CD4-positive, alpha-beta memory T cell (primary cell): ENCODE measurements around the gene SPTB. TPM values are rescaled to one million over a fixed set of nuclear protein-coding genes. Genes with fewer than 3 reads are reported as not detected.

Experiments
- CTCF ChIA-PET: fragments of 350-600 bp; sonication (Branson Sonifier 250); formaldehyde crosslinking; loops from one replicate; lab custom pipeline; 2021; ENCODE audit warnings: inconsistent platforms; ENCODE audit not compliant: partially characterized antibody; lab: Charles Lee
- POLR2A ChIA-PET: fragments of 350-600 bp; sonication (Branson Sonifier 250); formaldehyde crosslinking; loops from one replicate; lab custom pipeline; 2021; ENCODE audit not compliant: partially characterized antibody; lab: Charles Lee
- DNase-seq, 5 donors: peaks; one replicate each; pipeline versions ENCODE4 v3.0.0 to v3.0.0-alpha.2; 2020 to 2022; ENCODE audit warnings: mixed read lengths in 1 of 5
- H3K27ac ChIP-seq: one replicate; pipeline ENCODE4 v1.7.0; 2013; ENCODE audit warnings: low read depth, low read length
- H3K27me3 ChIP-seq: 2 replicates; pipeline ENCODE4 v1.7.0; 2013; ENCODE audit warnings: mild to moderate bottlenecking, low read length, moderate library complexity; ENCODE audit not compliant: insufficient read depth
- H3K36me3 ChIP-seq: 2 replicates; pipeline ENCODE4 v1.7.0; 2013; ENCODE audit warnings: mild to moderate bottlenecking, low read length, moderate library complexity; ENCODE audit not compliant: insufficient read depth
- H3K4me1 ChIP-seq: 2 replicates; pipeline ENCODE4 v1.7.0; 2013; ENCODE audit warnings: mild to moderate bottlenecking, low read length, moderate library complexity; ENCODE audit not compliant: insufficient read depth
- H3K4me3 ChIP-seq, 2 donors: one replicate each; pipeline ENCODE4 v1.7.0; 2013; ENCODE audit warnings: low read length in 2 of 2, mild to moderate bottlenecking in 1 of 2
- H3K9me3 ChIP-seq, 2 donors: one replicate each; pipeline ENCODE4 v1.7.0; 2013; ENCODE audit warnings: low read length in 2 of 2, control low read depth in 1 of 2; ENCODE audit not compliant: control insufficient read depth in 1 of 2
- H3K27ac Mint-ChIP-seq, 7 donors: one replicate each; pipeline ENCODE4 v1.8.0; 2020 to 2021; ENCODE audit warnings: mixed read lengths in 7 of 7, mild to moderate bottlenecking in 6 of 7, inconsistent platforms in 3 of 7, moderate library complexity in 3 of 7
- H3K27me3 Mint-ChIP-seq, 2 donors: one replicate each; pipeline ENCODE4 v1.8.0; 2020 to 2021; ENCODE audit warnings: mixed read lengths in 2 of 2
- H3K36me3 Mint-ChIP-seq, 2 donors: one replicate each; pipeline ENCODE4 v1.8.0; 2020 to 2021; ENCODE audit warnings: mixed read lengths in 2 of 2, inconsistent platforms in 1 of 2, mild to moderate bottlenecking in 1 of 2
- H3K4me1 Mint-ChIP-seq, 4 donors: one replicate each; pipeline ENCODE4 v1.8.0; 2020 to 2021; ENCODE audit warnings: mixed read lengths in 4 of 4, mild to moderate bottlenecking in 1 of 4
- H3K4me3 Mint-ChIP-seq, 8 donors: one replicate each; pipeline ENCODE4 v1.8.0; 2020 to 2021; ENCODE audit warnings: mixed read lengths in 8 of 8, mild to moderate bottlenecking in 7 of 8, moderate library complexity in 6 of 8, inconsistent platforms in 3 of 8
- H3K9me3 Mint-ChIP-seq, 8 donors: one replicate each; pipeline ENCODE4 v1.8.0; 2020 to 2021; ENCODE audit warnings: mixed read lengths in 8 of 8, mild to moderate bottlenecking in 5 of 8, inconsistent platforms in 3 of 8, moderate library complexity in 1 of 8
- intact Hi-C: fragments of 100-400 bp; cut with micrococcal nuclease; formaldehyde crosslinking; loops from one replicate; pipeline ENCODE4 v1.15.1; 2023
- polyA plus RNA-seq, 2 donors: library from polyadenylated mRNA; unstranded; fragments of 300-500 nt; fragmentation: Illumina TruSeq; gene quantifications; one replicate each; pipeline ENCODE4 v1.2.3, GENCODE V29; 2021
- total RNA-seq, 2 experiments: library from RNA; stranded (reverse); gene quantifications; one replicate each; pipeline ENCODE4 v1.2.3, GENCODE V29; 2021

Gene SPTB
- total and polyA plus RNA-seq, 4 experiments from 2014 or later: 0.03 to 0.37 (median 0.09) TPM; not detected in 1

DNA sequence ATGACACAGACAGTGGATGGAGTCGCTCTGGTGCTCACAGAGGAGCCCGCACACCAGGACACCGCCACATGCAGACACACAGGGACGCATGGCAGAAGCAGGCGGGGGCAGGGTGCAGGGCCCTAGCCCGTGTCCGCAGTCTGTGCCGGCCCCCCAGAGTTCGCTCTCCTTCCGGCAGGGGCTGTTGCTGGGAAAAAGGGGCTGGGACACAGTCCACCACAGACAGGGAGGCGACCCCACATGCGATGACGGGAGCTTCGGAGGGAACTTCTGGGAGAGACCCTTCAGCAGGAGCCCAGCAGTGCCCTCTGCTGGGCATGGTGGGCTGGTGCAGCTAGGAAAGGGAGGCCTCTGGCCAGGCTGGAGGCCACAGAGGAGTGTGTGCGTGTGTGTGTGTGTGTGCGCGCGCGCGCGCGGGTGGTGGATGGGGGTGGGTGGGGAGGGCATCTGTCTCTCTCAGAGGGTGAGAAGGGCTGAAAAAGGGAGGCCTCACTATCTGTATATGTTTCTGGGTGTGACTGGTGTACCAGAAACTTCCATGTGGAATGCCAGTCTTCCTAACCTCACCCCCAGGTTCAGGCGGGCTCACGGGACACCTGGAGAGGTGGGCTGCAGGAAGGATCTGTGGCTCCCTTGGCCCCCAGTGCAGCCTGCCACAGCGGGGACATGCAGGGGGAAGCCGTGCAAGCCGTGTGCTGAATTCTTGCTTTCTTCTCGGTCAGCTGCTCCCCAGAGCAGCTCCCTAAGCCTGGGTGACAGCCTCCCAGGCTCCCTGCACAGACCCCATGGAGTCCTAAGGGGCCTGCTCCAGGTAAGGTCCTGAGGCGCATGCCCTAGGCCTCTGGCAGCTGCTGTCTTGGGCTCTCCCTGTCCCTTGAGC lies 114.8 kb downstream of the SPTB start:
- H3K36me3 ChIP-seq: no peaks in the 10 kb centered on the region
- no peaks in the 10 kb centered on the region for H3K9me3 ChIP-seq
- H3K27ac ChIP-seq: no peak overlapping the region
- peaks cover 60% of the 10 kb centered on the region for H3K4me1 ChIP-seq
- Mint-ChIP-seq H3K36me3 (no peaks in the 10 kb centered on the region), H3K9me3 (no peaks in the 10 kb centered on the region), H3K27ac (peak overlapping the region; percentile 74 to 90 (median 85)), H3K4me3 (peak overlapping the region; percentile 65 to 81 (median 72)), H3K27me3 (no peaks in the 10 kb centered on the region), H3K4me1 (peaks cover 48 to 66% (median 58%) of the 10 kb centered on the region in 4 donors)
- H3K27me3 ChIP-seq: no peaks in the 10 kb centered on the region
- ChIA-PET POLR2A (interaction anchor here (1.0 to 1.7 kb wide), 7 partner anchors 8 to 221 kb away, joined by 3 to 26 read pairs (median 4); partner anchors contain the start of gene FNTB), CTCF (interaction anchor here (0.7 to 8.2 kb wide), 28 partner anchors 9 to 224 kb away, joined by 3 to 132 read pairs (median 4); partner anchors contain the start of gene HSPA2)
- no peak overlapping the region for H3K4me3 ChIP-seq
- DNase-seq: peak; percentile 66 to 78 (median 70)
- intact Hi-C loops: loop anchor here (1.0 to 5.0 kb wide), 2 partner anchors 94 to 127 kb away; no protein-coding TSS in a partner anchor

DNA sequence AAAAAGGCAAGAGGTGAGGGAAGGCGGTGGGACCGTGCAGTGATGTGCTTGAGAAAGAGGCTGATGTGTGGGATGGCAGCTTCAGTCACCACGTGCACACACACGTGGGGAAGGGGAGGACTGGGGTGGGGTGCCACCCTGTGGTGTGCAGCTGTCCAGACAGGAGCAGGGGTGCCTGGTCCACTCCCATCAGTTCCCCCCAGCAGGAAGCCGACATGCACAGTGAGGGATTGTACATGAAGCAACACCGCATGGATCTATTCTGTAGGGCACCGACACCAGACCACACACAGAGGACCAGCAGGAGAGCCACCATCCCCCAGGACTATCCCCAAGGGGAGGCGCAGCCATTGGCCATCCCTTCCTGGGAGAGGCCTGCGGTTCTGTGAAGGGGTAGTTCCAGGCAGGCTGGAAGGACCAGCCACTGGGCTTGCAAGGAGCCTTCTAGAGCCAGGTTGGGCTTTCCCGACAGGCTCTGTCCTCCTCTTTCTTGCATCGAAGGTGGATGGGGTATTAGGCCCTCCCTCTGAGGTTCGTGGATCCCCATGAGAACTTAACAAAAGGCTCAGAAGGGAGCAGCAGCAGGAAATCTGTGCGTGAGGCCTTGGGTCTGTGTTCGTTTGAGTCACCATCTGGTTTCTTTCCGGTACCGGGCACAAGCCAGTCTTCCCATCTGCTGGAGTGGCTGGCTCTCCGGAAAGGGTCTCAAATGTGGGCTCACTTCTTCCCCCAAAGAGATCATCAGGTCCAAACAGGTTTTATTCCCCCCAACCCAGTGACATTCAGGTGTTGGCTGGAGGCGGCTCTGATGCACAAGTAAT lies 115.7 kb downstream of the SPTB start:
- no peak for DNase-seq
- Mint-ChIP-seq H3K27me3 (no peaks in the 10 kb centered on the region), H3K36me3 (no peaks in the 10 kb centered on the region), H3K4me3 (peak overlapping the region in 6 of 8 donors; percentile 46 to 81 (median 76)), H3K9me3 (no peaks in the 10 kb centered on the region), H3K27ac (peak overlapping the region; percentile 69 to 90 (median 85)), H3K4me1 (peaks cover 52 to 74% (median 63%) of the 10 kb centered on the region in 4 donors)
- no peaks in the 10 kb centered on the region for H3K36me3 ChIP-seq
- H3K4me3 ChIP-seq: no peak overlapping the region
- ChIA-PET POLR2A (interaction anchor here (1.0 to 1.7 kb wide), 7 partner anchors 8 to 222 kb away, joined by 3 to 26 read pairs (median 4); partner anchors contain the start of gene FNTB), CTCF (interaction anchor here (0.9 to 8.2 kb wide), 23 partner anchors 10 to 224 kb away, joined by 3 to 132 read pairs (median 5); partner anchors contain the start of genes HSPA2 and PLEKHG3)
- intact Hi-C loops: loop anchor here (1.0 to 5.0 kb wide), 2 partner anchors 93 to 128 kb away; no protein-coding TSS in a partner anchor
- H3K4me1 ChIP-seq: peaks cover 69% of the 10 kb centered on the region
- no peak overlapping the region for H3K27ac ChIP-seq
- H3K27me3 ChIP-seq: no peaks in the 10 kb centered on the region
- H3K9me3 ChIP-seq: no peaks in the 10 kb centered on the region

DNA sequence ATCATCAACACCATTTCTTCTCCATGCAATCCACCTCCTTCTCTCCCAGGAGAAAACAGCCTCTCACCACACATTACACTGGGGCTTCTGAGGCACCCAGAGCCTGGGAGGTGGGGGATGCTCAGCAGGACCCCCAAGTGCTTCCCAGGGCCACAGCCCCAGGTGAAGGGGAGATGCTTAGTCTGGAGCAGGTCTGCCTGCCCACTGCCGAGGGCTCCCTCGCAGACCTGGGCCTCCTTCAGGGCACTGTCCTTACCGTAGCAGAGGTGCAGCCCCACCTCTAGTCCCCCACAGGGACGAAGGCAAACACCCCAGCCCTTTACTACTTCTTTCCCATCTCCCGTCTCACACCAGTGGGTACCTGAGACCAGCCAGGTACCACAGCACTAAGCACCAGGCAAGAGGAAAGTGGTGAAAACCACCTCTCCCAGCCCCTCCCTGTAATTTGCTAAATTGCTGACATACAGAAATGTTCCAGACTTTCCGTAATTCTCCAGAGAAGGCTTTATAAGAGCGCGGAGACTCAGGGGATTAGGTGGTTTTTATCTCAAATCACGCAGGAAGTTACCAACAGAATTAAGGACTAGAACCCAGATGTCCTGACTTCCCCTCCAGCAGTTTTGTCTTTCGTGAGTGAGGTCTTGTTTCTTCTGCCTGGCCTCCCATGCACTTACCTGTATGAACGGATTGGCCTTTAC lies 116.5 kb downstream of the SPTB start:
- Mint-ChIP-seq H3K36me3 (no peaks in the 10 kb centered on the region), H3K9me3 (no peaks in the 10 kb centered on the region), H3K27me3 (no peaks in the 10 kb centered on the region), H3K27ac (peak overlapping the region; percentile 19 to 90 (median 84)), H3K4me1 (peaks cover 57 to 82% (median 70%) of the 10 kb centered on the region in 4 donors), H3K4me3 (peak overlapping the region in 6 of 8 donors; percentile 7 to 81 (median 46))
- Histone ChIP-seq H3K27me3 (no peaks in the 10 kb centered on the region), H3K4me3 (no peak overlapping the region), H3K4me1 (peaks cover 76% of the 10 kb centered on the region), H3K36me3 (no peaks in the 10 kb centered on the region), H3K9me3 (no peaks in the 10 kb centered on the region), H3K27ac (no peak overlapping the region)
- intact Hi-C loops: loop anchor here (5.0 kb wide), 1 partner anchor 129 kb away; no protein-coding TSS in a partner anchor
- DNase-seq: no peak
- CTCF ChIA-PET: interaction anchor here (0.9 to 4.9 kb wide), 11 partner anchors 29 to 419 kb away, joined by 3 to 98 read pairs (median 4); partner anchors contain the start of gene PLEKHG3
- POLR2A ChIA-PET: interaction anchor here (1.3 to 9.1 kb wide), 6 partner anchors 17 to 90 kb away, joined by 4 to 108 read pairs (median 10); partner anchors contain the start of gene PLEKHG3

DNA sequence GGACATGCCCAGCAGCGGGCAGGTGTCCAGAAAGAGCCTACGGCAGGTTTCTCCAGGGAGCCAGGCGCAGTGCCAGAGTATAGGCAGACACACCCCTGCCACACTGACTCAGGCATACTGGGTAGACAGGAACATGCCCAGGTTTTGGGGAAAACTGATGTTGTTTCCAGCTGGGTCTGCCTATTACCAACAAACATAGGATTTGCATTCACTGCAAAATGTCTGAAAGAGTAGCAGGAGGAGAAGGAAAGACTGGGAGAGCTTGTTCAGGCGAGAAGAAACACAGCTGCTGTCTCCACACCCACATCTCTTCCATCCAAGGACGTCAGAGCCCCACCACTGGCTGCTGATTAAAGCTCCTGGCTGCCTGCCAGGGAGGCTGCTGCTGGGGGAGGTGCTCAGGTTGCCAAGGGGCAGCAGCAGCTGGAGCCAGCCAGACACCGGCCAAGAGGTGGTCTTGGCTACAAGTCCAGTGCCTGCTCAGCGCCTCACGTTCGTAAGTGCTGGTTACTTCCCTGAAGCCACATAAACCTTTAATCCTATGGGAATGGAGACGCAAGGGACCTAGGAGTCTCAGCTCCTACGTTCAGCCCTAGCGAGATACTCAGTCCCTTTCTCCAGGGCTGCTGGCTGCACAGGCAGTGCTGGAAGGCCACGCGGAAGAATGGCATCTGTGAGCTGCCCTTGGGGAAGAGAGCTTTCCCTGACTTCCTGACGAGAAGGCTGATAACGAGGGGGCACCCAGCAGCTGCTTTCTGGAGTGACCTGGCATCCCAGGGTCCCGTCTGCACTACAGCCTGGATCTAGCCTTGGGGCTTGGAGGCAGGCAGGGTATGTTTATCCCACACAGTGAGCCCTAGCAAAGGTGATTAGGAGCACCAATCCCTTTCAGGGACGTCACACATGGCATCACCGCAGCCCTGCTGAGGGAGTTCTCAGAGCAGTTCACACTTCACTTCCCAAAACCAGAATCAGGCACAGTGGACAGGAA lies 117.4 kb downstream of the SPTB start:
- H3K36me3 ChIP-seq: no peaks in the 10 kb centered on the region
- Mint-ChIP-seq H3K4me3 (peak overlapping the region in 5 of 8 donors; percentile 12 to 70 (median 51)), H3K27ac (peak overlapping the region in 6 of 7 donors; percentile 59 to 90 (median 82)), H3K36me3 (no peaks in the 10 kb centered on the region), H3K9me3 (no peaks in the 10 kb centered on the region), H3K27me3 (no peaks in the 10 kb centered on the region), H3K4me1 (peaks cover 63 to 91% (median 77%) of the 10 kb centered on the region in 4 donors)
- CTCF ChIA-PET: interaction anchor here (0.8 to 4.9 kb wide), 21 partner anchors 9 to 418 kb away, joined by 3 to 98 read pairs (median 6); no protein-coding TSS in a partner anchor
- POLR2A ChIA-PET: interaction anchor here (1.3 to 9.1 kb wide), 7 partner anchors 9 to 89 kb away, joined by 4 to 108 read pairs (median 9); partner anchors contain the start of gene PLEKHG3
- H3K4me3 ChIP-seq: no peak overlapping the region
- no peaks in the 10 kb centered on the region for H3K27me3 ChIP-seq
- H3K9me3 ChIP-seq: no peaks in the 10 kb centered on the region
- peaks cover 85% of the 10 kb centered on the region for H3K4me1 ChIP-seq
- no peak overlapping the region for H3K27ac ChIP-seq
- DNase-seq: peak; percentile 55 to 69 (median 65)
- intact Hi-C loops: loop anchor here (5.0 kb wide), 1 partner anchor 130 kb away; no protein-coding TSS in a partner anchor

DNA sequence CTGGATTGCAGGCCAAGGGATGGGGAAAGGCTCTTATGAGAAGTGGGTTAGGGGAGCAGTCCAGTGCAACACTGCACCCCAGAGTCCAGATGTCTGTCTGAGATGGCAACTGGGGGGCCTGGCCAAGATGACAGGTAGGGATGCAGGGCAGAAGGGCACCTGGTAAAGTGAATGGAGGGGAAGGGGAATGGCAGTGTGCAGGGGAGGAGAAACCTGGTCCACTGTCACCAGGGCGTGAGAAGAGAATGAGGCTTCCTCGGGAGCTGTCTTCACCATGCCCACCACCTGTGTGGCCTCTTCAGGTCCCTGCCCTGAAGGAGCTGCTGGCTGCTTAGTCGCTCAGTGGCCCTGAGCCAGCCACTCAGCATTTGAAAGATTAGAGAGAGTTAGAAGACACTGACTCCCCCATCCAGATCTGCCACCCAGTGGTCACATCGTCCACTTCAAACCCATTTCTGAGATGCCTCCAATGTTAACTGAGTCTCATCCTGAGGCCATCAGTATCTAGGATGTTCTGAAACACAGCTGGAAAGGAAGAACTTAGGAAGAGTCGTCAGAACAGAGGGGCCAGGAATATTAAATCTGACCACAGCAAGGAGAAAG lies 118.2 kb downstream of the SPTB start:
- DNase-seq: no peak
- Mint-ChIP-seq H3K4me1 (peaks cover 68 to 98% (median 85%) of the 10 kb centered on the region in 4 donors), H3K27me3 (no peaks in the 10 kb centered on the region), H3K9me3 (no peaks in the 10 kb centered on the region), H3K36me3 (no peaks in the 10 kb centered on the region), H3K4me3 (peak overlapping the region in 4 of 8 donors; percentile 2 to 59 (median 50)), H3K27ac (peak overlapping the region; percentile 54 to 90 (median 79))
- H3K9me3 ChIP-seq: no peaks in the 10 kb centered on the region
- ChIA-PET POLR2A (interaction anchor here (1.3 to 9.1 kb wide), 8 partner anchors 10 to 225 kb away, joined by 4 to 108 read pairs (median 8); partner anchors contain the start of genes FNTB and PLEKHG3), CTCF (interaction anchor here (0.8 to 4.9 kb wide), 29 partner anchors 9 to 417 kb away, joined by 3 to 98 read pairs (median 5); partner anchors contain the start of gene PLEKHG3)
- no peak overlapping the region for H3K4me3 ChIP-seq
- H3K27me3 ChIP-seq: no peaks in the 10 kb centered on the region
- no peak overlapping the region for H3K27ac ChIP-seq
- no peaks in the 10 kb centered on the region for H3K36me3 ChIP-seq
- intact Hi-C loops: loop anchor here (5.0 kb wide), 1 partner anchor 131 kb away; no protein-coding TSS in a partner anchor
- H3K4me1 ChIP-seq: peaks cover 93% of the 10 kb centered on the region
